ENCODE data around the gene CPSF3.

- TF ChIP-seq, protein P1, sequence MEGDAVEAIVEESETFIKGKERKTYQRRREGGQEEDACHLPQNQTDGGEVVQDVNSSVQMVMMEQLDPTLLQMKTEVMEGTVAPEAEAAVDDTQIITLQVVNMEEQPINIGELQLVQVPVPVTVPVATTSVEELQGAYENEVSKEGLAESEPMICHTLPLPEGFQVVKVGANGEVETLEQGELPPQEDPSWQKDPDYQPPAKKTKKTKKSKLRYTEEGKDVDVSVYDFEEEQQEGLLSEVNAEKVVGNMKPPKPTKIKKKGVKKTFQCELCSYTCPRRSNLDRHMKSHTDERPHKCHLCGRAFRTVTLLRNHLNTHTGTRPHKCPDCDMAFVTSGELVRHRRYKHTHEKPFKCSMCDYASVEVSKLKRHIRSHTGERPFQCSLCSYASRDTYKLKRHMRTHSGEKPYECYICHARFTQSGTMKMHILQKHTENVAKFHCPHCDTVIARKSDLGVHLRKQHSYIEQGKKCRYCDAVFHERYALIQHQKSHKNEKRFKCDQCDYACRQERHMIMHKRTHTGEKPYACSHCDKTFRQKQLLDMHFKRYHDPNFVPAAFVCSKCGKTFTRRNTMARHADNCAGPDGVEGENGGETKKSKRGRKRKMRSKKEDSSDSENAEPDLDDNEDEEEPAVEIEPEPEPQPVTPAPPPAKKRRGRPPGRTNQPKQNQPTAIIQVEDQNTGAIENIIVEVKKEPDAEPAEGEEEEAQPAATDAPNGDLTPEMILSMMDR (IDR thresholded peaks at IDR 0.05): no peak
- TF ChIP-seq EP300 (IDR thresholded peaks at IDR 0.05; ENCODE audit: low read depth): no peak
Observed at GRCh38 chr2:9423922-9424272, 443 bp downstream of the CPSF3 start.

All from transverse colon (tissue), 3 donors.